Stomach (tissue), 9 donors: Measurements from ENCODE around the gene PCDH1. TPM values are rescaled to one million over a fixed set of nuclear protein-coding genes. Genes with fewer than 3 reads are reported as not detected.

Source experiments
- DNase-seq, 2 donors: peaks; one replicate each; pipeline versions ENCODE4 v3.0.0 to v3.0.0-alpha.2; 2013 to 2019
- H3K27ac ChIP-seq, 5 donors: fragments of 200-600 bp in 4 of 5; sonication (generic) in 4 of 5; one replicate each; pipeline ENCODE4 v1.5.1; 2013 to 2019; ENCODE audit warnings: mild to moderate bottlenecking in 1 of 5, moderate library complexity in 1 of 5
- H3K27me3 ChIP-seq, 3 donors: fragments of 200-600 bp; sonication (generic); one replicate each; pipeline ENCODE4 v1.5.1; 2017 to 2019; ENCODE audit warnings: mixed run types in 1 of 3
- H3K36me3 ChIP-seq, 4 donors: fragments of 200-600 bp; sonication (generic); 1 replicate in 3 of 4; 2 replicates in 1 of 4; pipeline ENCODE4 v1.5.1; 2016 to 2019
- H3K4me1 ChIP-seq, 4 donors: fragments of 200-600 bp; sonication (generic); one replicate each; pipeline ENCODE4 v1.5.1; 2016 to 2019
- H3K4me3 ChIP-seq, 4 donors: fragments of 200-600 bp; sonication (generic) in 3 of 4; one replicate each; pipeline ENCODE4 v1.5.1; 2016 to 2019; ENCODE audit warnings: mild to moderate bottlenecking in 1 of 4
- H3K9me3 ChIP-seq, 4 donors: fragments of 200-600 bp; sonication (generic); one replicate each; pipeline ENCODE4 v1.5.1; 2016 to 2019
- CTCF ChIP-seq, 7 experiments: fragments of 450-650 bp in 4 of 7; fragments of 200-600 bp in 3 of 7; sonication (generic) in 3 of 7; IDR thresholded peaks; one replicate each; pipeline ENCODE4 v1.5.1; 2016 to 2019; ENCODE audit warnings: antibody characterized with exemption in 7 of 7, control low read depth in 2 of 7, mild to moderate bottlenecking in 1 of 7
- EP300 ChIP-seq: sonication (generic); formaldehyde crosslinking; IDR thresholded peaks from one replicate; pipeline ENCODE4 v1.6.1; 2017; ENCODE audit warnings: antibody characterized with exemption
- POLR2A ChIP-seq, 4 donors: fragments of 450-650 bp; IDR thresholded peaks; one replicate each; pipeline ENCODE4 v1.6.1; 2016; ENCODE audit warnings: antibody characterized with exemption in 4 of 4, control low read depth in 2 of 4, mild to moderate bottlenecking in 1 of 4, moderate library complexity in 1 of 4
- POLR2AphosphoS5 ChIP-seq, 3 donors: sonication (generic); formaldehyde crosslinking; IDR thresholded peaks; one replicate each; pipeline ENCODE4 v1.6.1; 2016; ENCODE audit warnings: antibody characterized with exemption in 3 of 3
- WGBS, 5 donors: extraction: QIAGEN DNeasy Blood & Tissue Kit in 3 of 5; methylation state at CpG; one replicate each; pipeline versions ENCODE4 v1.1.5 to v1.1.7; 2013 to 2018; 5-methylcytosine and 5-hydroxymethylcytosine counted together
- intact Hi-C: fragments of 100-400 bp; cut with DNase I; formaldehyde crosslinking; loops from one replicate; pipeline ENCODE4 v1.15.1; 2023; ENCODE audit warnings: low total_unique reads
- polyA plus RNA-seq, 3 donors: library from polyadenylated mRNA; stranded (reverse); fragments of 200-250 nt; gene quantifications; one replicate each; pipeline ENCODE4 v1.2.3, GENCODE V29; 2013
- total RNA-seq, 5 donors: library from RNA; depleted of rRNA; stranded (reverse); fragments of >200 nt; gene quantifications; one replicate each; pipeline versions ENCODE4 v1.1.0 to v1.2.3, GENCODE V29; 2014 to 2016
- donor health status: healthy with polysubstance abuse.
- donor health status: Bipolar disorder and iron deficiency.
- donor health status: healthy.

PCDH1 gene
- total and polyA plus RNA-seq, 8 donors: 8.7 to 96.9 (median 43.6) TPM

DNA sequence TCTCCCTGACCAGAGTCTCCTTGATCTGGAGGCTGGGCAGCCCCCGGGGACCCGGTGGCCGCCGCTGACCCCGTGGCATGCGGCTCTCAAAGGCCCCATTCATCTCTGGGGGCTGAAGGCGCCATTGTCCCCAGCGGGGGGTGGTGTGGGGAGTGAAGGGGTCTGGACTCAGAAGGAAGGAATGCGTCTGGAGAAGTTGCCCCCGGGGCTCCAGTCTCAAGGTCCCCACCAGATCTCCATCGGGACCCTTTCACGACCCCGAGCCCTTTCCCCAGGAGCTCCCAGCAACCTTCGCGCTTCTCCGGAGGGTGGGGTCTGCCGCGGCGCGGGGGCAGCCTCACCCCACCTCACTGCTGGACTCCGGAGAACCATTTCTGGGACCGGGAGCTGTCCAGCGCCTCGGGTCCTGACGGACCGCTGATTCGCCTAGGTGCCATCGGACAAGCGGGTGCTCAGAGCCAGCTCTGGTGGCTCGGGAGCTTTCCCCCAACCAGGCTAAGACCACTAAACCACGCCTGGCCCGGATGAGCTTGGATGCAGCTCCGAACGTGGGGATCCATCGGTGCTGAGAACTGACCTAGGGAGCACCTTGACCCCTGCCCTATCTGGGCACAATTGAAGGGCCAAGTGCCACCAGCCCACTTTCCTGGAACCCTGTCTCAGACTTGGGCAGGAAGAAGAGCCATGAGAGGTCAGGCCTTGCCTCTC lies 5.1 kb upstream of the PCDH1 start:
- Histone ChIP-seq H3K4me3 (no peak overlapping the region), H3K9me3 (no peaks in the 10 kb centered on the region), H3K4me1 (peaks cover 7 to 48% (median 34%) of the 10 kb centered on the region in 4 donors), H3K27me3 (peaks cover 0 to 81% (median 29%) of the 10 kb centered on the region in 3 donors), H3K27ac (no peak overlapping the region), H3K36me3 (no peaks in the 10 kb centered on the region)
- TF ChIP-seq CTCF (IDR thresholded peaks at IDR 0.05) (no peak), POLR2AphosphoS5 (IDR thresholded peaks at IDR 0.05) (no peak), EP300 (no peak), POLR2A (IDR thresholded peaks at IDR 0.05) (no peak)
- peak in 1 of 2 donors; percentile 87 for DNase-seq
- intact Hi-C loops: loop anchor here (5.0 kb wide), 2 partner anchors 66 to 186 kb away; no protein-coding TSS in a partner anchor
- 2 to 6% (median 4%) methylated on average over 21 to 35 of the region's 35 CpGs for WGBS, 5 donors

GRCh38 chr5:141882594-141883183 lies 4.5 kb upstream of the PCDH1 start:
- intact Hi-C loops: loop anchor here (5.0 kb wide), 2 partner anchors 65 to 185 kb away; no protein-coding TSS in a partner anchor
- no peaks in the 10 kb centered on the region for H3K36me3 ChIP-seq
- peak overlapping the region in 1 of 5 donors; percentile 26 for H3K27ac ChIP-seq
- peaks cover 0 to 87% (median 33%) of the 10 kb centered on the region in 3 donors for H3K27me3 ChIP-seq
- H3K4me1 ChIP-seq: peaks cover 11 to 52% (median 37%) of the 10 kb centered on the region in 4 donors
- H3K4me3 ChIP-seq: no peak overlapping the region
- H3K9me3 ChIP-seq: no peaks in the 10 kb centered on the region
- WGBS, 5 donors: 9 to 15% (median 12%) methylated on average over 12 to 13 of the region's 13 CpGs
- peak in 1 of 2 donors; percentile 70 for DNase-seq
- TF ChIP-seq EP300 (no peak), CTCF (IDR thresholded peaks at IDR 0.05) (no peak), POLR2AphosphoS5 (IDR thresholded peaks at IDR 0.05) (no peak), POLR2A (IDR thresholded peaks at IDR 0.05) (no peak)

GRCh38 chr5:141881886-141882285 lies 3.7 kb upstream of the PCDH1 start:
- peak overlapping the region in 4 of 5 donors; percentile 18 to 47 (median 40) for H3K27ac ChIP-seq
- 15 to 33% (median 30%) methylated on average over 4 of the region's 4 CpGs for WGBS, 5 donors
- H3K4me1 ChIP-seq: peaks cover 18 to 60% (median 44%) of the 10 kb centered on the region in 4 donors
- H3K36me3 ChIP-seq: no peaks in the 10 kb centered on the region
- TF ChIP-seq POLR2AphosphoS5 (IDR thresholded peaks at IDR 0.05) (no peak), EP300 (no peak), POLR2A (IDR thresholded peaks at IDR 0.05) (no peak), CTCF (IDR thresholded peaks at IDR 0.05) (no peak)
- H3K4me3 ChIP-seq: no peak overlapping the region
- peak in 1 of 2 donors; percentile 9 for DNase-seq
- no peaks in the 10 kb centered on the region for H3K9me3 ChIP-seq
- peaks cover 0 to 94% (median 40%) of the 10 kb centered on the region in 3 donors for H3K27me3 ChIP-seq
- intact Hi-C loops: loop anchor here (5.0 kb wide), 2 partner anchors 65 to 185 kb away; no protein-coding TSS in a partner anchor

DNA sequence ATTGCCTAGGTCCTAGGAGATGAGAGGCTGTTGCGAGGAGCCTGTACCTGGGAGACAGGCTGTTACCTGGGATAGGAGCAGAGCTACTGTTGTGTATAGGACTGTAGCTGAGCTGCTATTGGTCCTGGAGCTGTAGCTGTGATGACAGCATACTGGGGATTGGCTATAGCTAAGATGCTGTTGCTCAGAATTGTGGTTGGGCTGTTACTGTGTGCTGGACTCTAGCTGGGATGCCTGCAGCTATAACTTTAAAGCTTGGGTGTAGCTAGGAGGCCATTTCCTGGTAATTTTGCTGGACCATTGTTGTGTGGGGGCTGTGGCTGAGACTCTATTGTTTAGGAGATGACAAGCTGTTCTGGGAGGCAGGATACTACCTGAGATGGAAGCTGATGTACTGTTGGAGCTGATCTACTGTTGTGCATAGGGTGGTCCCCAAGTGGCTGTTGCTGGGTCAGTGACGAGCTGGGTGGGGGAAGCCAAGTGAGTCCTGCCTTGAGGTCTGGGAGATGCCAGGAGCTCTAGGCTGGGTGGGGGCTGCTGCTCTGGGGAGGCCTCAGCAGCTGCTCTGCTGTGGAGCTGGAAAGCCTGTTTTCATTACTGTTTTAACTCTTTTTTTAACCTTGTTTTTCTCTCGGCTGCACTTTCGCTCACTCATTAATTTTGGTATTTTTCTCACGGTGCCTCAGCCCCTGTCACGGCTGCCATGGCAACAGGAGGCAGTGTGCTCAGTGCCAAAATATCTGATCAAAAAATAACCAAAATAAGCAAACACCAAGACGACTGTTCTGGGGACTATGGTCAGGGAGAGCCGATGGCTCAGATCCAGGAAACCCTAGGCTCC lies 3.0 kb upstream of the PCDH1 start:
- H3K4me1 ChIP-seq: peaks cover 25 to 67% (median 51%) of the 10 kb centered on the region in 4 donors
- H3K27ac ChIP-seq: peak overlapping the region in 4 of 5 donors; percentile 18 to 47 (median 40)
- no peaks in the 10 kb centered on the region for H3K36me3 ChIP-seq
- no peak overlapping the region for H3K4me3 ChIP-seq
- 32 to 54% (median 43%) methylated on average over 8 of the region's 8 CpGs for WGBS, 5 donors
- TF ChIP-seq EP300 (no peak), POLR2A (IDR thresholded peaks at IDR 0.05) (no peak), CTCF (IDR thresholded peaks at IDR 0.05) (no peak), POLR2AphosphoS5 (IDR thresholded peaks at IDR 0.05) (no peak)
- intact Hi-C loops: loop anchor here (5.0 kb wide), 2 partner anchors 64 to 184 kb away; no protein-coding TSS in a partner anchor
- DNase-seq: peak in 1 of 2 donors; percentile 42
- no peaks in the 10 kb centered on the region for H3K9me3 ChIP-seq
- H3K27me3 ChIP-seq: peaks cover 0 to 95% (median 47%) of the 10 kb centered on the region in 3 donors
